ENCODE measurements around the gene NMT1. TPM values are rescaled to one million over a fixed set of nuclear protein-coding genes. Genes with fewer than 3 reads are reported as not detected.
"Not testable (repeated sequence)": the region's sequence is repeated elsewhere in the genome, so short reads cannot be mapped to it uniquely, and the experiment has no call there.

The NMT1 gene
- total and polyA plus RNA-seq, 10 donors = 37.5 to 108 (median 63.9) TPM

GRCh38 chr17:45123930-45124796, 63.0 kb downstream of the NMT1 start:
- no peak for DNase-seq
- intact Hi-C loops (cut with DNase I; ENCODE audit: low total_unique reads) = no loop called here
- Histone ChIP-seq H3K4me1 (peaks cover 0 to 41% (median 10%) of the 10 kb centered on the region in 6 donors), H3K27ac (peak overlapping the region in 2 of 8 donors; percentile 14 to 35), H3K9me3 (no peaks in the 10 kb centered on the region), H3K27me3 (replicated peaks in 1 of 7) (peaks cover 0 to 14% (median 4%) of the 10 kb centered on the region in 7 donors), H3K36me3 (no peaks in the 10 kb centered on the region), H3K4me3 (no peak overlapping the region)
- 66 to 84% (median 71%) methylated on average over 12 to 15 of the region's 15 CpGs for WGBS, 5 donors
- peak in 1 of 3 donors; percentile 15 for TF ChIP-seq POLR2AphosphoS5 (IDR thresholded peaks at IDR 0.05)
- no peak for TF ChIP-seq POLR2A (IDR thresholded peaks at IDR 0.05)
- no peak for TF ChIP-seq CTCF (IDR thresholded peaks at IDR 0.05 in 8 of 11, conservative IDR thresholded peaks at IDR 0.05 in 3 of 11)

- Histone ChIP-seq H3K27me3 (replicated peaks in 1 of 7) (peaks cover 0 to 14% (median 4%) of the 10 kb centered on the region in 7 donors), H3K4me1 (peaks cover 0 to 47% (median 13%) of the 10 kb centered on the region in 6 donors), H3K27ac (peak overlapping the region in 1 of 8 donors; percentile 35)
- H3K4me3 ChIP-seq; H3K36me3 ChIP-seq; H3K9me3 ChIP-seq; intact Hi-C loops (cut with DNase I; ENCODE audit: low total_unique reads); DNase-seq: not testable (repeated sequence)
- WGBS, 5 donors = 65 to 87% (median 76%) methylated on average over 5 of the region's 5 CpGs
Observed at GRCh38 chr17:45124797-45125122, 63.6 kb downstream of the NMT1 start.

- no peak for TF ChIP-seq POLR2AphosphoS5 (IDR thresholded peaks at IDR 0.05)
- TF ChIP-seq CTCF (IDR thresholded peaks at IDR 0.05 in 8 of 11, conservative IDR thresholded peaks at IDR 0.05 in 3 of 11) = no peak
- no peak for TF ChIP-seq POLR2A (IDR thresholded peaks at IDR 0.05)
- Histone ChIP-seq H3K4me3 (no peak overlapping the region), H3K4me1 (peaks cover 0 to 55% (median 17%) of the 10 kb centered on the region in 6 donors), H3K27ac (no peak overlapping the region), H3K36me3 (no peaks in the 10 kb centered on the region), H3K27me3 (replicated peaks in 1 of 7) (peaks cover 0 to 10% (median 4%) of the 10 kb centered on the region in 7 donors), H3K9me3 (no peaks in the 10 kb centered on the region)
- intact Hi-C loops (cut with DNase I; ENCODE audit: low total_unique reads) = no loop called here
- WGBS, 5 donors = 94 to 97% (median 96%) methylated on average over 8 of the region's 8 CpGs
- no peak for DNase-seq
Observed at GRCh38 chr17:45125509-45125908, 64.4 kb downstream of the NMT1 start.

- no peak for DNase-seq
- intact Hi-C loops (cut with DNase I; ENCODE audit: low total_unique reads) = no loop called here
- Histone ChIP-seq H3K27ac (no peak overlapping the region), H3K36me3 (no peaks in the 10 kb centered on the region), H3K4me3 (no peak overlapping the region), H3K27me3 (replicated peaks in 1 of 7) (no peaks in the 10 kb centered on the region), H3K9me3 (no peaks in the 10 kb centered on the region), H3K4me1 (peaks cover 5 to 66% (median 27%) of the 10 kb centered on the region in 6 donors)
- no peak for TF ChIP-seq POLR2A (IDR thresholded peaks at IDR 0.05)
- no peak for TF ChIP-seq POLR2AphosphoS5 (IDR thresholded peaks at IDR 0.05)
- no peak for TF ChIP-seq CTCF (IDR thresholded peaks at IDR 0.05 in 8 of 11, conservative IDR thresholded peaks at IDR 0.05 in 3 of 11)
- 69 to 100% (median 93%) methylated on average over 1 to 8 of the region's 8 CpGs for WGBS, 5 donors
Observed at GRCh38 chr17:45127207-45127547, 66.1 kb downstream of the NMT1 start.

Data from spleen (tissue), 11 donors.